ENCODE measurements around the gene PRPF39.

GRCh38 chr14:45112896-45113781, 29.2 kb downstream of the PRPF39 start:
- TF ChIP-seq, protein P1, sequence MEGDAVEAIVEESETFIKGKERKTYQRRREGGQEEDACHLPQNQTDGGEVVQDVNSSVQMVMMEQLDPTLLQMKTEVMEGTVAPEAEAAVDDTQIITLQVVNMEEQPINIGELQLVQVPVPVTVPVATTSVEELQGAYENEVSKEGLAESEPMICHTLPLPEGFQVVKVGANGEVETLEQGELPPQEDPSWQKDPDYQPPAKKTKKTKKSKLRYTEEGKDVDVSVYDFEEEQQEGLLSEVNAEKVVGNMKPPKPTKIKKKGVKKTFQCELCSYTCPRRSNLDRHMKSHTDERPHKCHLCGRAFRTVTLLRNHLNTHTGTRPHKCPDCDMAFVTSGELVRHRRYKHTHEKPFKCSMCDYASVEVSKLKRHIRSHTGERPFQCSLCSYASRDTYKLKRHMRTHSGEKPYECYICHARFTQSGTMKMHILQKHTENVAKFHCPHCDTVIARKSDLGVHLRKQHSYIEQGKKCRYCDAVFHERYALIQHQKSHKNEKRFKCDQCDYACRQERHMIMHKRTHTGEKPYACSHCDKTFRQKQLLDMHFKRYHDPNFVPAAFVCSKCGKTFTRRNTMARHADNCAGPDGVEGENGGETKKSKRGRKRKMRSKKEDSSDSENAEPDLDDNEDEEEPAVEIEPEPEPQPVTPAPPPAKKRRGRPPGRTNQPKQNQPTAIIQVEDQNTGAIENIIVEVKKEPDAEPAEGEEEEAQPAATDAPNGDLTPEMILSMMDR (IDR thresholded peaks at IDR 0.05) = no peak
- no peak for TF ChIP-seq POLR2A (IDR thresholded peaks at IDR 0.05)
